Measurements from ENCODE around the gene ADGB. TPM values are rescaled to one million over a fixed set of nuclear protein-coding genes. Genes with fewer than 3 reads are reported as not detected.

ADGB gene
- total RNA-seq, 5 donors from 2014 or later (not counting 1 experiment from before 2014, with no cell fraction given): not detected

GRCh38 chr6:146700078-146700686, 101.4 kb downstream of the ADGB start:
- H3K9me3 ChIP-seq: no peaks in the 10 kb centered on the region
- no peak overlapping the region for H3K4me3 Mint-ChIP-seq
- H3K27ac ChIP-seq (ENCODE audit: low read length): no peak overlapping the region
- no peaks in the 10 kb centered on the region for H3K36me3 ChIP-seq (ENCODE audit: control insufficient read depth in 2 of 2, extremely low read depth in 1 of 2, insufficient read depth in 1 of 2, low read length in 1 of 2)
- no peaks in the 10 kb centered on the region for H3K4me1 Mint-ChIP-seq
- H3K27me3 ChIP-seq (replicated peaks in 1 of 2; ENCODE audit: control insufficient read depth in 2 of 2, extremely low read depth in 1 of 2, insufficient read depth in 2 of 2, low read length in 1 of 2): no peaks in the 10 kb centered on the region
- DNase-seq (peak in 30 of 35 experiments; percentile 1 to 61 (median 16)), ATAC-seq (replicated peaks in 1 of 4) (peak in 1 of 4 experiments; percentile 40)
- H3K4me3 ChIP-seq (ENCODE audit: control insufficient read depth in 1 of 2, extremely low read depth in 1 of 2, low read length in 1 of 2): no peak overlapping the region
- H3K27me3 Mint-ChIP-seq: no peaks in the 10 kb centered on the region
- H3K27ac Mint-ChIP-seq: no peak overlapping the region
- no peaks in the 10 kb centered on the region for H3K9me3 Mint-ChIP-seq
- H3K36me3 Mint-ChIP-seq: no peaks in the 10 kb centered on the region
- no peaks in the 10 kb centered on the region for H3K4me1 ChIP-seq (ENCODE audit: control insufficient read depth in 1 of 2, extremely low read depth in 1 of 2, insufficient read depth in 2 of 2, low read length in 2 of 2)
- ChIA-PET POLR2A (no interaction called here), CTCF (interaction anchor here (0.6 to 0.9 kb wide), 2 partner anchors 698 to 771 kb away, joined by 3 read pairs; no protein-coding TSS in a partner anchor)
- 60% methylated on average over 1 of the region's 6 CpGs for WGBS (ENCODE audit: insufficient coverage)

DNA sequence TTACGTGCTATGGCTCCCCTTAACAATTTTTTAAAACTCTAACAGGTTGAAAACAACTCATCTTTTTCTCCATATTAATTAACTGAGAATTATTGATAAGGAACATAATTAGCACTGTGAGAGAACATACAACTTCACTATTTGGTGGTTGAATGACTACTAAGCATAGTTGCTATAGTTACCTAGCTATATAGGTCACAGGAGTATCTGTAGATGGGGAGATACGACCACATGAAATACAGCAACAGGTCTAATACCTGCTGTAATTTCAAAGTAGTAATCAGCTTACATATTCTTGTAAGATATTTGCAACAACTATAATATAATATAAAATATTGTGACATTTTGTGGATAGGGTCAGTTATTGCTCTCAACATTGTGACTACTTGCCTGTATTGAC, 102.9 kb downstream of the ADGB start:
- POLR2A ChIA-PET: no interaction called here

DNA sequence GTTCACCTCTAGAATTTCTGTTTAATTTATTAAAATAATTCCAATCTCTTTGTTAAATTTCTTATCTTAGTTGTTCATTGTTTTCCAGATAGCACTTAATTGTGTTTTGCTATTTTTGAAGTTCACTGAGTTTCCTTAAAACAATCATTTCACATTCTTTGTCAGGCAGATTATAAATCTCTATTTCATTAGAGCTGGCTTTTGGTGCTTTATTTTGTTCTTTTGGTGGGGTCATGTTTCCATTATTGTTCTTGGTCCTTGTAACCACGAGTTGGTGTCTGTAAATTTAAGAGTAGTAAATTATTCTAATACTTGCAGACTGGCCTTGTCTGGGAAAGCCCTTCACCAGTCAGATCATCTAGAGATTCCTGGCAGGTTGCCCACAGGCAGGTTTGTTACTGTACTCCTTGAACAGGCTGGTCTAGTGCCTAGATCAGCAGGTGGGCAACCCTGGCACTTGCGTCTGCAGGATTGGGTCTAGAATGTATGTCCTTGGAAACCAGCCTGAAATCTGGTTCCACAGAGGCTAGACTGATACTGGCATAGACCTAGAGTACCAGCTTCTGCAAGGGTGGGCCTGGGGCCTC, 110.4 kb downstream of the ADGB start:
- CTCF ChIA-PET: no interaction called here
- H3K4me1 Mint-ChIP-seq: peaks cover 0 to 8% (median 0%) of the 10 kb centered on the region in 3 donors

More for the DNA sequence above, 102.9 kb downstream of the ADGB start:
- DNase-seq (no peak), ATAC-seq (replicated peaks in 1 of 4) (no peak)
- H3K4me3 Mint-ChIP-seq: no peak overlapping the region
- H3K27ac Mint-ChIP-seq: no peak overlapping the region
- H3K27ac ChIP-seq (ENCODE audit: low read length): no peak overlapping the region
- no peaks in the 10 kb centered on the region for H3K27me3 ChIP-seq (replicated peaks in 1 of 2; ENCODE audit: control insufficient read depth in 2 of 2, extremely low read depth in 1 of 2, insufficient read depth in 2 of 2, low read length in 1 of 2)
- H3K36me3 Mint-ChIP-seq: no peaks in the 10 kb centered on the region
- WGBS (ENCODE audit: insufficient coverage): no CpG with 5 or more reads among the region's 2 CpGs
- CTCF ChIA-PET: interaction anchor here in 1 of 2 donors (0.7 kb wide), 1 partner anchor 302 kb away, joined by 3 read pairs; no protein-coding TSS in a partner anchor
- H3K27me3 Mint-ChIP-seq: no peaks in the 10 kb centered on the region
- no peaks in the 10 kb centered on the region for H3K4me1 Mint-ChIP-seq
- no peaks in the 10 kb centered on the region for H3K9me3 ChIP-seq
- H3K4me1 ChIP-seq (ENCODE audit: control insufficient read depth in 1 of 2, extremely low read depth in 1 of 2, insufficient read depth in 2 of 2, low read length in 2 of 2): no peaks in the 10 kb centered on the region
- H3K4me3 ChIP-seq (ENCODE audit: control insufficient read depth in 1 of 2, extremely low read depth in 1 of 2, low read length in 1 of 2): no peak overlapping the region
- no peaks in the 10 kb centered on the region for H3K9me3 Mint-ChIP-seq
- H3K36me3 ChIP-seq (ENCODE audit: control insufficient read depth in 2 of 2, extremely low read depth in 1 of 2, insufficient read depth in 1 of 2, low read length in 1 of 2): no peaks in the 10 kb centered on the region

DNA sequence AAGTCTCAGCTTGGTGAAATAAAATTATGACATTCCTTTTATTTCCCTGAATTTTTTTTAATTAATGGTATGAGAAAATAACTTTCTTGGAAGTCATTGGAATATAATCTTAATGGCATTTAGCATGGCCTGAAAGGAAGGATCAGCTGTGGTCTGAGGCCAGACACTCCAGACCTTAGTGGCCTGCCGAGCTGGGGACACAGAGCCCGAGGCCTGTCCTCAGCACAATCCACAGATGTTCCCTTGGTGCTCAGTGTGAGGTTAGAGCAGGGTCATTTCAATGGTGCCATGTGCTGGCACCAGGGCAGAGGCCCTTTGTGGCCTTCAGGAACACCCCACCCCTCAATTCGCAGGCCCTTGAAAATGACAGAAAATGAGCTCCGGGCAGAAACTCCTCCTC, 120.6 kb downstream of the ADGB start:
- CTCF ChIA-PET: no interaction called here
- POLR2A ChIA-PET: no interaction called here
- no peaks in the 10 kb centered on the region for H3K4me1 Mint-ChIP-seq
- 40% methylated on average over 2 of the region's 4 CpGs for WGBS (ENCODE audit: insufficient coverage)
- H3K27ac ChIP-seq (ENCODE audit: low read length): no peak overlapping the region
- no peaks in the 10 kb centered on the region for H3K4me1 ChIP-seq (ENCODE audit: control insufficient read depth in 1 of 2, extremely low read depth in 1 of 2, insufficient read depth in 2 of 2, low read length in 2 of 2)
- H3K27me3 ChIP-seq (replicated peaks in 1 of 2; ENCODE audit: control insufficient read depth in 2 of 2, extremely low read depth in 1 of 2, insufficient read depth in 2 of 2, low read length in 1 of 2): no peaks in the 10 kb centered on the region
- no peak overlapping the region for H3K4me3 ChIP-seq (ENCODE audit: control insufficient read depth in 1 of 2, extremely low read depth in 1 of 2, low read length in 1 of 2)
- no peak for DNase-seq
- H3K27ac Mint-ChIP-seq: no peak overlapping the region
- H3K36me3 Mint-ChIP-seq: no peaks in the 10 kb centered on the region
- H3K9me3 Mint-ChIP-seq: no peaks in the 10 kb centered on the region
- no peaks in the 10 kb centered on the region for H3K36me3 ChIP-seq (ENCODE audit: control insufficient read depth in 2 of 2, extremely low read depth in 1 of 2, insufficient read depth in 1 of 2, low read length in 1 of 2)
- peaks cover 0 to 2% of the 10 kb centered on the region in 2 donors for H3K27me3 Mint-ChIP-seq
- no peak for ATAC-seq (replicated peaks in 1 of 4)
- no peak overlapping the region for H3K4me3 Mint-ChIP-seq
- no peaks in the 10 kb centered on the region for H3K9me3 ChIP-seq

More for the DNA sequence above, 110.4 kb downstream of the ADGB start:
- Mint-ChIP-seq H3K4me3 (no peak overlapping the region), H3K27ac (no peak overlapping the region), H3K9me3 (no peaks in the 10 kb centered on the region), H3K27me3 (peaks cover 0 to 3% of the 10 kb centered on the region in 2 donors), H3K36me3 (no peaks in the 10 kb centered on the region)
- 100% methylated on average over 1 of the region's 2 CpGs for WGBS (ENCODE audit: insufficient coverage)
- Histone ChIP-seq H3K27me3 (replicated peaks in 1 of 2; ENCODE audit: control insufficient read depth in 2 of 2, extremely low read depth in 1 of 2, insufficient read depth in 2 of 2, low read length in 1 of 2) (peaks cover 0 to 3% of the 10 kb centered on the region in 2 experiments), H3K36me3 (ENCODE audit: control insufficient read depth in 2 of 2, extremely low read depth in 1 of 2, insufficient read depth in 1 of 2, low read length in 1 of 2) (no peaks in the 10 kb centered on the region), H3K9me3 (no peaks in the 10 kb centered on the region), H3K4me1 (ENCODE audit: control insufficient read depth in 1 of 2, extremely low read depth in 1 of 2, insufficient read depth in 2 of 2, low read length in 2 of 2) (no peaks in the 10 kb centered on the region), H3K4me3 (ENCODE audit: control insufficient read depth in 1 of 2, extremely low read depth in 1 of 2, low read length in 1 of 2) (no peak overlapping the region), H3K27ac (ENCODE audit: low read length) (no peak overlapping the region)
- no peak for ATAC-seq (replicated peaks in 1 of 4)
- POLR2A ChIA-PET: no interaction called here
- DNase-seq: no peak

- DNase-seq (no peak), ATAC-seq (replicated peaks in 1 of 4) (no peak)
- Mint-ChIP-seq H3K4me1 (no peaks in the 10 kb centered on the region), H3K9me3 (no peaks in the 10 kb centered on the region), H3K27me3 (no peaks in the 10 kb centered on the region), H3K36me3 (no peaks in the 10 kb centered on the region), H3K4me3 (no peak overlapping the region), H3K27ac (no peak overlapping the region)
- ChIA-PET CTCF (interaction anchor here in 1 of 2 donors (1.0 kb wide), 1 partner anchor 39 kb away, joined by 6 read pairs; no protein-coding TSS in a partner anchor), POLR2A (no interaction called here)
- H3K9me3 ChIP-seq: no peaks in the 10 kb centered on the region
- no peak overlapping the region for H3K4me3 ChIP-seq (ENCODE audit: control insufficient read depth in 1 of 2, extremely low read depth in 1 of 2, low read length in 1 of 2)
- no peaks in the 10 kb centered on the region for H3K36me3 ChIP-seq (ENCODE audit: control insufficient read depth in 2 of 2, extremely low read depth in 1 of 2, insufficient read depth in 1 of 2, low read length in 1 of 2)
- no peak overlapping the region for H3K27ac ChIP-seq (ENCODE audit: low read length)
- no peaks in the 10 kb centered on the region for H3K27me3 ChIP-seq (replicated peaks in 1 of 2; ENCODE audit: control insufficient read depth in 2 of 2, extremely low read depth in 1 of 2, insufficient read depth in 2 of 2, low read length in 1 of 2)
- WGBS (ENCODE audit: insufficient coverage): 62% methylated on average over 2 of the region's 3 CpGs
- H3K4me1 ChIP-seq (ENCODE audit: control insufficient read depth in 1 of 2, extremely low read depth in 1 of 2, insufficient read depth in 2 of 2, low read length in 2 of 2): no peaks in the 10 kb centered on the region
Measured at GRCh38 chr6:146739696-146740095, 140.9 kb downstream of the ADGB start.

DNA sequence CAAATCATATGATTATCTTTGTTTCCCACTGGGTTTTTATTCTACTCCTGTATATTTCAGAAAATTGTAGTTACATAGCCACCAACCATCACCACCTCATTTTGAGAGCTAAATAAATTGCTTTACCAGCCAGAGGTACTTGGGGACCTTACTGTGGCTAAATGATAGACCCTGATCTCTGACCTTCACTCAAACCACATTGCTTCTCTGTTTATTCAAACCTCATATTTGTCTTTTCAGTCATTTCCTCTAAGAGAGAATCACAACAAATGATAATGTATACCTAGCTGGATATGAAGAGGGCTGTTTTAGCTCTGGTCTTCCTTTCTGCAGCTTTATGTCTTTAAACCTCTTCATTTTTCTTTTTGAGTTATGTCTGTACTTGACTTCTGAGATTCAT, 142.8 kb downstream of the ADGB start:
- Mint-ChIP-seq H3K27me3 (no peaks in the 10 kb centered on the region), H3K9me3 (no peaks in the 10 kb centered on the region), H3K4me3 (no peak overlapping the region), H3K36me3 (no peaks in the 10 kb centered on the region), H3K27ac (no peak overlapping the region), H3K4me1 (no peaks in the 10 kb centered on the region)
- H3K4me1 ChIP-seq (ENCODE audit: control insufficient read depth in 1 of 2, extremely low read depth in 1 of 2, insufficient read depth in 2 of 2, low read length in 2 of 2): no peaks in the 10 kb centered on the region
- DNase-seq: no peak
- no peak overlapping the region for H3K4me3 ChIP-seq (ENCODE audit: control insufficient read depth in 1 of 2, extremely low read depth in 1 of 2, low read length in 1 of 2)
- no peaks in the 10 kb centered on the region for H3K36me3 ChIP-seq (ENCODE audit: control insufficient read depth in 2 of 2, extremely low read depth in 1 of 2, insufficient read depth in 1 of 2, low read length in 1 of 2)
- POLR2A ChIA-PET: interaction anchor here in 1 of 2 donors (0.6 kb wide), 1 partner anchor 1492 kb away, joined by 5 read pairs; no protein-coding TSS in a partner anchor
- CTCF ChIA-PET: interaction anchor here in 1 of 2 donors (0.6 kb wide), 1 partner anchor 43 kb away, joined by 3 read pairs; no protein-coding TSS in a partner anchor
- H3K27ac ChIP-seq (ENCODE audit: low read length): no peak overlapping the region
- no peaks in the 10 kb centered on the region for H3K27me3 ChIP-seq (replicated peaks in 1 of 2; ENCODE audit: control insufficient read depth in 2 of 2, extremely low read depth in 1 of 2, insufficient read depth in 2 of 2, low read length in 1 of 2)
- H3K9me3 ChIP-seq: no peaks in the 10 kb centered on the region
- ATAC-seq (replicated peaks in 1 of 4): no peak
